ENCODE measurements around the gene SLC34A1.

DNA sequence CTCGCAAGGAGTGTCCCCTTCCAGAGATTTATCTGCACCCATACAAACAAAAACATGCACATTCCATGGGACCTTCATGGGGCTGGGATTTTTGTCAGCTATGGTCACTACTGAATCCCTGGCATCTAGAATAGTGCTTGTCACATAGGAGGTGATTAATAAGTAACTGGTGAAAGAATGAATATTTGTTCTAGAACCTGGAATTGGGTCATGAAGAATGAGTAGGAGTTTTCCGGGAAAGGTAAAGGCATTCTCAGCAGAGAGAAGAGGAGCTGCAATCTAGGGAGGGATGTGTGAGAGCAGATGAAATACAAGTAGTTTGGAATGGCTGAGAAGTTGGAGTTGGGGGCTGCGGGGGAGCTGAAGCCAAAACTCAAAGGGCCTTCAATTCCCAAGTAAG is 30.0 kb upstream of the SLC34A1 start:
- TF ChIP-seq, protein P1, sequence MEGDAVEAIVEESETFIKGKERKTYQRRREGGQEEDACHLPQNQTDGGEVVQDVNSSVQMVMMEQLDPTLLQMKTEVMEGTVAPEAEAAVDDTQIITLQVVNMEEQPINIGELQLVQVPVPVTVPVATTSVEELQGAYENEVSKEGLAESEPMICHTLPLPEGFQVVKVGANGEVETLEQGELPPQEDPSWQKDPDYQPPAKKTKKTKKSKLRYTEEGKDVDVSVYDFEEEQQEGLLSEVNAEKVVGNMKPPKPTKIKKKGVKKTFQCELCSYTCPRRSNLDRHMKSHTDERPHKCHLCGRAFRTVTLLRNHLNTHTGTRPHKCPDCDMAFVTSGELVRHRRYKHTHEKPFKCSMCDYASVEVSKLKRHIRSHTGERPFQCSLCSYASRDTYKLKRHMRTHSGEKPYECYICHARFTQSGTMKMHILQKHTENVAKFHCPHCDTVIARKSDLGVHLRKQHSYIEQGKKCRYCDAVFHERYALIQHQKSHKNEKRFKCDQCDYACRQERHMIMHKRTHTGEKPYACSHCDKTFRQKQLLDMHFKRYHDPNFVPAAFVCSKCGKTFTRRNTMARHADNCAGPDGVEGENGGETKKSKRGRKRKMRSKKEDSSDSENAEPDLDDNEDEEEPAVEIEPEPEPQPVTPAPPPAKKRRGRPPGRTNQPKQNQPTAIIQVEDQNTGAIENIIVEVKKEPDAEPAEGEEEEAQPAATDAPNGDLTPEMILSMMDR (IDR thresholded peaks at IDR 0.05), result no peak
- TF ChIP-seq POLR2A (IDR thresholded peaks at IDR 0.05), result no peak
